NB4 (cell line): ENCODE data around the gene NIP7.
"Not testable (repeated sequence)": the region's sequence is repeated elsewhere in the genome, so short reads cannot be mapped to it uniquely, and the experiment has no call there.

Experiments
- DNase-seq: peaks from one replicate; pipeline ENCODE4 v3.0.0; 2010; ENCODE audit warnings: low read depth
- H3K4me3 ChIP-seq: one replicate; pipeline ENCODE4 v1.5.1; 2011; ENCODE audit warnings: mild to moderate bottlenecking, low read depth, low read length, moderate library complexity
- MYC ChIP-seq: IDR thresholded peaks from 2 replicates; pipeline ENCODE4 v1.6.1; 2011; ENCODE audit warnings: low read depth, low read length
- POLR2A ChIP-seq: IDR thresholded peaks from 2 replicates; pipeline ENCODE4 v1.6.1; 2011; ENCODE audit warnings: mild to moderate bottlenecking; ENCODE audit not compliant: insufficient read length; ENCODE audit errors: extremely low read depth
- TF ChIP-seq, protein P1 (sequence below): IDR thresholded peaks from 2 replicates; pipeline ENCODE4 v1.6.1; 2011; ENCODE audit warnings: low read depth, low read length
- TF ChIP-seq, protein P2 (sequence below): IDR thresholded peaks from one replicate; pipeline ENCODE4 v1.5.1; 2012; ENCODE audit warnings: low read depth, low read length

NIP7 gene

DNA sequence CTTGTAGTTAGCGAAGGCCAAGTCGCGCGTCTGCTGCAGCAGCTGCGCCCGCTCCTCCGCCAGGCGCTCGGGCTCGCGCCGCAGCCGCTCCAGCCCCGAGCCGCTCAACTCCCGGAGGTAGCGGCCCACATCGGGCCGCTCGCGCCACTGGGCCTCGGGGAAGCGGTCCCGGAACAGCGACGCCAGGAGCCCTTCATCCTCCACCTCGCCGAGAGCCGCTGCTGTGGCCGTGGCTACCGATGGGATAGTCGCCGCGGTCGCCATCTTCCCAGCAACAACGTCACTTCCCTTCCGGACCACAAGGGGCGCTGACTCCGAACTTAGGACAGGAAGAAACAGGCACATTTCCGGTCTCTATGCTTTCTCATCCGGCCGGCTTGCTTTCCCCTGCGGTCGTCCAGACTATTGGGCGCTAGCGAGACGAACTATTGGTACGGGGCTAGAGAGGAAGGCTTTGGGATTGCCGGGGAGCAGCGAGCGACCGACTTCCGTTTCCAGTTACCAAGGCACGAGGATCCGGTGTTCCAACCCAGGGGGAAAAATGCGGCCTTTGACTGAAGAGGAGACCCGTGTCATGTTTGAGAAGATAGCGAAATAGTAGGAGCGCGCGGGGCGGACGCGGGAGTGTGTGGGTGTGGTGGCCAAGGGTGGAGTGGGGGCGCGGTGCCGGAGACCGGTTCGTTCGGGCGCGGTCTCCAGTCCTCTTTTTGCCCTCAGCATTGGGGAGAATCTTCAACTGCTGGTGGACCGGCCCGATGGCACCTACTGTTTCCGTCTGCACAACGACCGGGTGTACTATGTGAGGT is at the start of gene NIP7, which contains the start of gene COG8:
NIP7 (plus strand) TSS at position 484 of the 806 bp plus-strand sequence; CDS start at position 542, 58 bp downstream.
COG8 (minus strand) TSS at position 276 of the 806 bp plus-strand sequence; CDS start at position 264, 12 bp downstream.
- peak; percentile 100 for DNase-seq
- peak within 1 kb of the TSS; percentile 98 for H3K4me3 ChIP-seq
- TF ChIP-seq, protein P1, sequence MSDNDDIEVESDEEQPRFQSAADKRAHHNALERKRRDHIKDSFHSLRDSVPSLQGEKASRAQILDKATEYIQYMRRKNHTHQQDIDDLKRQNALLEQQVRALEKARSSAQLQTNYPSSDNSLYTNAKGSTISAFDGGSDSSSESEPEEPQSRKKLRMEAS = peak; percentile 94
- TF ChIP-seq MYC = peak; percentile 98
- peak; percentile 73 for TF ChIP-seq POLR2A
- TF ChIP-seq, protein P2, sequence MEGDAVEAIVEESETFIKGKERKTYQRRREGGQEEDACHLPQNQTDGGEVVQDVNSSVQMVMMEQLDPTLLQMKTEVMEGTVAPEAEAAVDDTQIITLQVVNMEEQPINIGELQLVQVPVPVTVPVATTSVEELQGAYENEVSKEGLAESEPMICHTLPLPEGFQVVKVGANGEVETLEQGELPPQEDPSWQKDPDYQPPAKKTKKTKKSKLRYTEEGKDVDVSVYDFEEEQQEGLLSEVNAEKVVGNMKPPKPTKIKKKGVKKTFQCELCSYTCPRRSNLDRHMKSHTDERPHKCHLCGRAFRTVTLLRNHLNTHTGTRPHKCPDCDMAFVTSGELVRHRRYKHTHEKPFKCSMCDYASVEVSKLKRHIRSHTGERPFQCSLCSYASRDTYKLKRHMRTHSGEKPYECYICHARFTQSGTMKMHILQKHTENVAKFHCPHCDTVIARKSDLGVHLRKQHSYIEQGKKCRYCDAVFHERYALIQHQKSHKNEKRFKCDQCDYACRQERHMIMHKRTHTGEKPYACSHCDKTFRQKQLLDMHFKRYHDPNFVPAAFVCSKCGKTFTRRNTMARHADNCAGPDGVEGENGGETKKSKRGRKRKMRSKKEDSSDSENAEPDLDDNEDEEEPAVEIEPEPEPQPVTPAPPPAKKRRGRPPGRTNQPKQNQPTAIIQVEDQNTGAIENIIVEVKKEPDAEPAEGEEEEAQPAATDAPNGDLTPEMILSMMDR = peak; percentile 62

DNA sequence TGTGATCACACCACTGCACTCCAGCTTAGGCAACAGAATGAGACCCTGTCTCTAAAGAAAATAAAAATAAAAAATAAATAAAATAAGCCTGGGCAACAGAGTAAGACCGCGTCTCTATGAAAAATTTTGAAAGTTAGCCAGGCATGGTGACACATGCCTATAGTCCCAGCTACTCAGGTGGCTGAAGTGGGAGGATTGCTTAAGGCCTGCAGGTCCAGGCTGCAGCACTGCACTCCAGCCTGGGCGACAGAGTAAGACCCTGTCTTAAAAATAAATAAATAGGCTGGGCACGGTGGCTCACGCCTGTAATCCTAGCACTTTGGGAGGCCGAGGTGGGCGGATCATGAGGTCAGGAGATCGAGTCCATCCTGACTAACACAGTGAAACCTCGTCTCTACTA is 47.9 kb upstream of the NIP7 start:
- not testable (repeated sequence) for H3K4me3 ChIP-seq, DNase-seq

DNA sequence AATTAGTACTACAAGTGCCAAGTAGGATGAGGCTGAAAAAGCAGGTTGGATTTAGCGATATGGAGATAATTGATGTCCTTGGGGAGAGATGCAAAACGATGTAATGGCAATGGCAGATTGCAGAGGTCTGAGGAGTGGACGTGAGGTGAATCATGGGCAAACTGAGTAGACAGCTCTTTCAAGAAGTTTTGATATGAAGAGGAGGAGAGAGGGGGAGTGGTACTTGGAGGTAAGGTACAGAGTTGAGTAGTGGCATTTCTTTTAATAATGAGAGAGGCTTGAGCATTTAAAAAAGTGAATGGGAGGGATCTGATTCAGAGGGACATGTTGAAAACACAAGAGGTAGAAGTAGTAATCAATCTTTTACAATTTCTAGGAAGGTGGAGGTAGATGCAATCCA is 46.2 kb upstream of the NIP7 start:
- no peak overlapping the region for H3K4me3 ChIP-seq
- no peak for DNase-seq
- no peak for TF ChIP-seq POLR2A
- TF ChIP-seq MYC = no peak
- TF ChIP-seq, protein P2 = no peak
- TF ChIP-seq, protein P1 = no peak

DNA sequence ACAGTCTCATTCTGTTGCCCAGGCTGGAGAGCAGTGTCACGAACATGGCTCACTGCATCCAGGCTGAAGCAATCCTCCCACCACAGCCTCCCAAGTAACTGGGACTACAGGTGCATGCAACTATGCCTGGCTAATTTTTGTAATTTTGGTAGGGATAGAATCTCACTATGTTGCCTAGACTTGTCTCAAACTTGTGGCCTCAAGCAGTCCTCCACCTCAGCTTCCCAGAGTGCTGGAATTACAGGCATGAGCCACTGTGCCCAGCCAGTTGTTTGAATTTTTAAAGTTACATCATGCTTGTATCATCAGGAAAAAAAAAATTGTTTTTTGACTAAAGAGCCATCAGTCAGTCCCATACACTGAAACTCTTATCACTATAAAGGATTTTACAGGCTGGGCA is 45.5 kb upstream of the NIP7 start:
- DNase-seq = no peak
- TF ChIP-seq, protein P2 = no peak
- TF ChIP-seq POLR2A = no peak
- TF ChIP-seq MYC = no peak
- TF ChIP-seq, protein P1 = no peak

DNA sequence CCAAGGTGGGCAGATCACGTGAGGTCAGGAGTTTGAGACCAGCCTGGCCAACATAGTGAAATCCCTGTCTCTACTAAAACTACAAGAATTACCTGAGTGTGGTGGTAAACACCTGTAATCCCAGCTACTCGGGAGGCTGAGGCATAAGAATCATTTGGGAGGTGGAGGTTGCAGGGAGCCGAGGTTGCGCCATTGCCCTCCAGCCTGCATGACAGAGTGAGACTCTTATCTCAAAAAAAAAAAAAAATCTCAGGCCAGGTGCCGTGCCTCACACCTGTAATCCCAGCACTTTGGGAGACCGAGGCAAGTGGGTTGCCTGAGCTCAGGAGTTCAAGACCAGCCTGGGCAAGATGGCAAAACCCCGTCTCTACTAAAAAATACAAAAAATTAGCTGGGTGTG is 42.8 kb upstream of the NIP7 start:
- not testable (repeated sequence) for H3K4me3 ChIP-seq, DNase-seq

More for the DNA sequence above, 45.5 kb upstream of the NIP7 start:
- no peak overlapping the region for H3K4me3 ChIP-seq

DNA sequence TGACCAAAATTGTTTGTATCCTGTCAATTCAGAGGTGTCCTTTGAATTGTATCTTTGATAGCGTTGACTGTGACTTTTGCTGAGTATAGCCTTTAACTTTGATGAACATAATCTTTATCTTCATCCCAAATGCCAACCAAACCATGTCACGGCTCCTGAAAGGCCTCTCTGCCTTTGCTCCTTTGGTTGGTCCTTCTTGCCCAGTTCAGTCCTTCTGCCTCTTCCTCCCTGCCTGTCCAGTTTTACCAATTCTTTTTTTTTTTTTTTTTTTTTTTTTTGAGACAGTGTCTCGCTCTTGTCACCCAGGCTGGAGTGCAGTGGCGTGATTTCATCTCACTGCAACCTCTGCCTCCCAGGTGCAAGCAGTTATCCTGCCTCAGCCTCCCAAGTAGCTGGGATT is 41.3 kb upstream of the NIP7 start:
- H3K4me3 ChIP-seq = no peak overlapping the region
- no peak for DNase-seq
- TF ChIP-seq POLR2A (no peak), MYC (no peak)
- TF ChIP-seq, protein P2 = no peak
- TF ChIP-seq, protein P1 = no peak

DNA sequence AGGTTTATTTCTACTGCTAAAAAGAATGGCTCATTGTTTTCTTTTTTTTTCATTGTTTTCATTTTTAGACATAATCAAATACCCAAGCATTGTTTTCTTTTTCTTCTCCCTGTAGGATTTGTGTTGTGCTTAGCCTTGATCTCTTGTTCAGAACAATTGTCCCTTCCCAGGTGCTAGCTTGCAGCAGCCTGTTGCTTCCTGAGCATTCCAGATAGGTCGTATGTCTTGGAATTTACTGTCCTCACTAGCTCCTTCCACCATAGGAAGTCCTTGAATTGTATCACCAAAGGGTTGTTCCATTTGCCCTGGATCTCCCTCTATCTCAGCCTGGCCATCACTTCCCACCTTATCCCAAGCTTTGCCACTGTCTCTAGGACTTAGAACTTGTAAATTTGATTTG is 38.4 kb upstream of the NIP7 start:
- no peak for TF ChIP-seq POLR2A
- TF ChIP-seq, protein P1 = no peak
- TF ChIP-seq MYC = no peak
- TF ChIP-seq, protein P2 = no peak
- H3K4me3 ChIP-seq = no peak overlapping the region
- no peak for DNase-seq
